Panc1 (cell line): ENCODE results near the gene FBXL16. TPM values are rescaled to one million over a fixed set of nuclear protein-coding genes. Genes with fewer than 3 reads are reported as not detected.

Experiments
- ATAC-seq: fragments of 200-7000 bp; cut with Tn5 transposase; 2 replicates; pipeline ENCODE4 v1.9.1; 2020; ENCODE audit warnings: mild to moderate bottlenecking, moderate library complexity
- BruUV-seq: library from RNA; stranded (reverse); fragments of 400-500 nt; replicated peaks from 2 replicates; lab custom pipeline; 2021; lab: Mats Ljungman, UMichigan
- CTCF ChIA-PET: fragments of 300-600 bp; sonication (Branson Sonifier 250); formaldehyde crosslinking; loops from one replicate; lab custom pipeline; 2022; ENCODE audit warnings: antibody characterized with exemption; lab: Charles Lee
- POLR2A ChIA-PET: fragments of 300-600 bp; sonication (Branson Sonifier 250); formaldehyde crosslinking; loops from one replicate; lab custom pipeline; 2022; ENCODE audit warnings: antibody characterized with exemption; lab: Charles Lee
- DNase-seq: peaks from one replicate; pipeline ENCODE4 v3.0.0-alpha.2; 2010; ENCODE audit warnings: low read depth, low spot score
- H3K27ac ChIP-seq: 2 replicates; pipeline ENCODE4 v1.5.1; 2011; ENCODE audit warnings: mild to moderate bottlenecking, low read length, inconsistent platforms
- H3K27me3 ChIP-seq: fragments of 200-500 bp; sonication (Bioruptor generic); 2 replicates; pipeline ENCODE4 v1.6.0; 2014; ENCODE audit warnings: low read length, inconsistent platforms; ENCODE audit not compliant: control insufficient read depth, insufficient read depth
- H3K36me3 ChIP-seq: fragments of 200-500 bp; sonication (Bioruptor generic); 2 replicates; pipeline ENCODE4 v1.5.1; 2014; ENCODE audit warnings: inconsistent platforms, mild to moderate bottlenecking, low read length, moderate library complexity; ENCODE audit not compliant: control insufficient read depth, insufficient read depth
- H3K4me1 ChIP-seq: 2 replicates; pipeline ENCODE4 v1.5.1; 2011; ENCODE audit warnings: inconsistent platforms, mild to moderate bottlenecking, low read length, moderate library complexity; ENCODE audit not compliant: control insufficient read depth, insufficient read depth
- H3K4me3 ChIP-seq, 2 experiments: 2 replicates each; pipeline ENCODE4 v1.5.1; 2011 to 2012; ENCODE audit warnings: low read depth in 2 of 2, low read length in 2 of 2, mild to moderate bottlenecking in 2 of 2, inconsistent platforms in 1 of 2, moderate library complexity in 1 of 2
- H3K9me3 ChIP-seq: fragments of 200-500 bp; sonication (Bioruptor generic); 2 replicates; pipeline ENCODE4 v1.5.1; 2014; ENCODE audit warnings: low read depth, mild to moderate bottlenecking, inconsistent platforms, low read length, moderate library complexity; ENCODE audit not compliant: control insufficient read depth, insufficient read depth
- POLR2AphosphoS5 ChIP-seq: IDR thresholded peaks from 2 replicates; pipeline ENCODE4 v1.6.1; 2012; ENCODE audit warnings: mild to moderate bottlenecking, low read depth, low read length, moderate library complexity
- SIN3A ChIP-seq: IDR thresholded peaks from 2 replicates; pipeline ENCODE4 v1.6.1; 2012; ENCODE audit warnings: low read depth, mild to moderate bottlenecking, low read length, moderate library complexity, borderline replicate concordance; ENCODE audit not compliant: insufficient read depth
- TCF7L2 ChIP-seq: IDR thresholded peaks from 2 replicates; pipeline ENCODE4 v1.6.1; 2011; ENCODE audit warnings: mild to moderate bottlenecking, low read depth, low read length, inconsistent platforms
- in situ Hi-C: cut with HindIII; loops from 2 replicates; pipeline ENCODE4 v1.10.0; 2016; ENCODE audit warnings: low sequenced_read_pairs, low pct_unique_long_range_greater_than_20kb
- intact Hi-C: fragments of 100-400 bp; cut with micrococcal nuclease; formaldehyde crosslinking; loops from one replicate; pipeline ENCODE4 v1.10.0; 2022; ENCODE audit not compliant: unreplicated experiment
- total RNA-seq: library from RNA; stranded (reverse); gene quantifications from one replicate; pipeline ENCODE4 v1.2.1, GENCODE V29; 2021; ENCODE audit not compliant: unreplicated experiment
- TF ChIP-seq, protein P1 (sequence below), 2 experiments: IDR thresholded peaks; 2 replicates each; pipeline ENCODE4 v1.6.1; 2011 to 2012; ENCODE audit warnings: low read depth in 2 of 2, control low read depth in 1 of 2, low read length in 1 of 2, mild to moderate bottlenecking in 1 of 2, moderate library complexity in 1 of 2; ENCODE audit not compliant: insufficient read depth in 1 of 2
- TF ChIP-seq, protein P2 (sequence below): fragments of 450-650 bp; IDR thresholded peaks from 2 replicates; pipeline ENCODE4 v1.5.1; 2017; ENCODE audit warnings: mild to moderate bottlenecking

FBXL16 gene
- total RNA-seq, 1 experiment from 2014 or later: 28.0 TPM

DNA sequence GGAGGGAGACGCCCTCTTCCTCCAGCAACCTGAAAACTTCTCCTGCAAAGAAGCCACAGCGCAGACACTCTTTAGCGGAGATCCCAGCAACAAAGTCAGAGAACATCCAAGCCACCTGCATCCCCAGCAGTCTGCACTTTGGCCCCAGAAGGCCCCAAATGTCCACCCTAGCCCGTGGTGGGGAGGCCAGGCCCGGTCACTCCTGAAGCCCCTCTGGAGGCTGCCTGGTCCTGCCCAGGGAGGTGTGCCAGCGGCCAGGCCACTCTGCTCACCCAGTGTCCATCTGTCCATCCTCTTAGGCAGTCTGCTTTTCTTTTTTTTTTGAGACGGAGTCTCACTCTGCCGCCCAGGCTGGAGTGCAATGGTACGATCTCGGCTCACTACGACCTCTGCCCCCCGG lies 26.7 kb upstream of the FBXL16 start:
- no TSS peak for BruUV-seq
- DNase-seq (no peak), ATAC-seq (no peak)
- Histone ChIP-seq H3K9me3 (no peaks in the 10 kb centered on the region), H3K27me3 (no peaks in the 10 kb centered on the region), H3K27ac (no peak overlapping the region), H3K4me3 (no peak overlapping the region), H3K4me1 (no peaks in the 10 kb centered on the region; the same call in 1 of the 2 replicates), H3K36me3 (peaks cover 2% of the 10 kb centered on the region)
- ChIA-PET CTCF (interaction anchor here (0.5 to 1.3 kb wide), 4 partner anchors 20 to 449 kb away, joined by 3 to 8 read pairs (median 6); no protein-coding TSS in a partner anchor), POLR2A (no interaction called here)
- TF ChIP-seq, protein P1, sequence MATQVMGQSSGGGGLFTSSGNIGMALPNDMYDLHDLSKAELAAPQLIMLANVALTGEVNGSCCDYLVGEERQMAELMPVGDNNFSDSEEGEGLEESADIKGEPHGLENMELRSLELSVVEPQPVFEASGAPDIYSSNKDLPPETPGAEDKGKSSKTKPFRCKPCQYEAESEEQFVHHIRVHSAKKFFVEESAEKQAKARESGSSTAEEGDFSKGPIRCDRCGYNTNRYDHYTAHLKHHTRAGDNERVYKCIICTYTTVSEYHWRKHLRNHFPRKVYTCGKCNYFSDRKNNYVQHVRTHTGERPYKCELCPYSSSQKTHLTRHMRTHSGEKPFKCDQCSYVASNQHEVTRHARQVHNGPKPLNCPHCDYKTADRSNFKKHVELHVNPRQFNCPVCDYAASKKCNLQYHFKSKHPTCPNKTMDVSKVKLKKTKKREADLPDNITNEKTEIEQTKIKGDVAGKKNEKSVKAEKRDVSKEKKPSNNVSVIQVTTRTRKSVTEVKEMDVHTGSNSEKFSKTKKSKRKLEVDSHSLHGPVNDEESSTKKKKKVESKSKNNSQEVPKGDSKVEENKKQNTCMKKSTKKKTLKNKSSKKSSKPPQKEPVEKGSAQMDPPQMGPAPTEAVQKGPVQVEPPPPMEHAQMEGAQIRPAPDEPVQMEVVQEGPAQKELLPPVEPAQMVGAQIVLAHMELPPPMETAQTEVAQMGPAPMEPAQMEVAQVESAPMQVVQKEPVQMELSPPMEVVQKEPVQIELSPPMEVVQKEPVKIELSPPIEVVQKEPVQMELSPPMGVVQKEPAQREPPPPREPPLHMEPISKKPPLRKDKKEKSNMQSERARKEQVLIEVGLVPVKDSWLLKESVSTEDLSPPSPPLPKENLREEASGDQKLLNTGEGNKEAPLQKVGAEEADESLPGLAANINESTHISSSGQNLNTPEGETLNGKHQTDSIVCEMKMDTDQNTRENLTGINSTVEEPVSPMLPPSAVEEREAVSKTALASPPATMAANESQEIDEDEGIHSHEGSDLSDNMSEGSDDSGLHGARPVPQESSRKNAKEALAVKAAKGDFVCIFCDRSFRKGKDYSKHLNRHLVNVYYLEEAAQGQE (IDR thresholded peaks at IDR 0.05; ENCODE audit: insufficient read depth in 1 of 2, low read depth in 2 of 2, low read length in 1 of 2): no peak
- TF ChIP-seq TCF7L2 (no peak), SIN3A (no peak), POLR2AphosphoS5 (no peak)
- TF ChIP-seq, protein P2, sequence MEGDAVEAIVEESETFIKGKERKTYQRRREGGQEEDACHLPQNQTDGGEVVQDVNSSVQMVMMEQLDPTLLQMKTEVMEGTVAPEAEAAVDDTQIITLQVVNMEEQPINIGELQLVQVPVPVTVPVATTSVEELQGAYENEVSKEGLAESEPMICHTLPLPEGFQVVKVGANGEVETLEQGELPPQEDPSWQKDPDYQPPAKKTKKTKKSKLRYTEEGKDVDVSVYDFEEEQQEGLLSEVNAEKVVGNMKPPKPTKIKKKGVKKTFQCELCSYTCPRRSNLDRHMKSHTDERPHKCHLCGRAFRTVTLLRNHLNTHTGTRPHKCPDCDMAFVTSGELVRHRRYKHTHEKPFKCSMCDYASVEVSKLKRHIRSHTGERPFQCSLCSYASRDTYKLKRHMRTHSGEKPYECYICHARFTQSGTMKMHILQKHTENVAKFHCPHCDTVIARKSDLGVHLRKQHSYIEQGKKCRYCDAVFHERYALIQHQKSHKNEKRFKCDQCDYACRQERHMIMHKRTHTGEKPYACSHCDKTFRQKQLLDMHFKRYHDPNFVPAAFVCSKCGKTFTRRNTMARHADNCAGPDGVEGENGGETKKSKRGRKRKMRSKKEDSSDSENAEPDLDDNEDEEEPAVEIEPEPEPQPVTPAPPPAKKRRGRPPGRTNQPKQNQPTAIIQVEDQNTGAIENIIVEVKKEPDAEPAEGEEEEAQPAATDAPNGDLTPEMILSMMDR: no peak
- intact Hi-C loops: no loop called here
- in situ Hi-C loops: no loop called here

DNA sequence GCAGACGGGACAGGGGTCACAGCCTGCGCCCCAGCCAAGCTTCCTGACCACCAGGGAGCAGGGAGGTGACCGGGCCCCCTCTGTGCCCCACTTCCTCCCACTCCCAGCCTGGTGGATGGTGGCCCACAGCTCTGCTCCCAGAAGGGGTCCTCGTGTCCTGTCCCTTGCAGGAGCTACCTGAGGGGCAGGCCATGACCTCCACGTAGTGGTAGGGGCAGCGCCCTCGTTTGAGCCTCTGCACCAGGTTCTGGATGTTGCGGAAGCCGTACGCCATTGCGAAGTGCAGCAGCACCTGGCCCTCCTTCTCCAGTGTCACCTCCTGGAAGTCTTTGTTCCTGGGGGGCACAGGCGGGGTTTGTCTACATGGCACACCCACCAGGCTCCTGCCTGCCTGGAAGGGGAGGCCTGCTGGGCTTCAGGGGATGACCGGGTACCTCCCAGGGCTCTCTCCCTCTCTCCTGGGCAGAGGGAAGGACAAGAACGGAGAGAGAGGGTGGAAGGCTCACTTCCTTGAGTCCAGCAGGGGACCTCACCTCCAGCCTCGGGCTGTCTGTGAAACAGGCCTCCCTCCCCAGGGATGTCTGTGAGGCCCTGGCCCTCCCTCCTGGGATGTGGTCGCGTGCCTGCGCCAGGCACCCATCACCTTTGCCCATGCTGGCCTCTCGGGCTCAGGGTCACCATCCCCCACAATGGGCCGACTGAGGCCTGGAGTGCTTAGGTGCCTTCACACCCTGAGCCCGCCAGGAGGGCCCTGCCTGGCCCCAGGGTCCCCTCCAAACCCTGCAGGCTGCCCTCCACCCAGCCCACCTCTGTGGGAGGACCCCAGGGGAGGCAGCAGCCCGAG lies 25.3 kb upstream of the FBXL16 start:
- intact Hi-C loops (no loop called here), in situ Hi-C loops (no loop called here)
- ChIA-PET CTCF (no interaction called here), POLR2A (no interaction called here)
- TF ChIP-seq TCF7L2: no peak
- TF ChIP-seq SIN3A: no peak
- no TSS peak for BruUV-seq
- ATAC-seq: no peak
- Histone ChIP-seq H3K27me3 (no peaks in the 10 kb centered on the region), H3K4me3 (no peak overlapping the region), H3K4me1 (peaks cover 8% of the 10 kb centered on the region), H3K9me3 (no peaks in the 10 kb centered on the region), H3K27ac (no peak overlapping the region), H3K36me3 (no peaks in the 10 kb centered on the region)
- DNase-seq: no peak
